Psoas muscle (tissue), 8 donors: Measurements from ENCODE around the gene FLRT3. TPM values are rescaled to one million over a fixed set of nuclear protein-coding genes. Genes with fewer than 3 reads are reported as not detected.

Experiments used
- ATAC-seq, 4 donors: fragments of 200-7000 bp; cut with Tn5 transposase; one replicate each; pipeline ENCODE4 v1.9.1; 2020; ENCODE audit warnings: moderate library complexity in 3 of 4, mild to moderate bottlenecking in 2 of 4
- DNase-seq, 2 donors: peaks; one replicate each; pipeline ENCODE4 v3.0.0-alpha.2; 2020
- H3K27ac ChIP-seq: fragments of 200-600 bp; one replicate; pipeline ENCODE4 v1.8.0; 2022
- H3K27me3 ChIP-seq, 3 donors: fragments of 200-600 bp in 1 of 3; one replicate each; pipeline versions ENCODE4 v1.6.1 to v1.8.0; 2013 to 2022; ENCODE audit warnings: low read length in 2 of 3, mild to moderate bottlenecking in 2 of 3, moderate library complexity in 1 of 3; ENCODE audit not compliant: insufficient read depth in 3 of 3
- H3K36me3 ChIP-seq, 2 donors: fragments of 200-600 bp in 1 of 2; one replicate each; pipeline versions ENCODE4 v1.6.1 to v1.8.0; 2013 to 2022; ENCODE audit warnings: low read depth in 1 of 2, mild to moderate bottlenecking in 1 of 2, moderate library complexity in 1 of 2; ENCODE audit not compliant: insufficient read depth in 1 of 2
- H3K4me1 ChIP-seq: fragments of 200-600 bp; one replicate; pipeline ENCODE4 v1.8.0; 2022
- H3K4me3 ChIP-seq: fragments of 200-600 bp; one replicate; pipeline ENCODE4 v1.8.0; 2022; ENCODE audit warnings: mild to moderate bottlenecking
- H3K9me3 ChIP-seq: fragments of 200-600 bp; one replicate; pipeline ENCODE4 v1.8.0; 2022
- WGBS, 3 donors: extraction: QIAGEN DNeasy Blood & Tissue Kit; methylation state at CpG; one replicate each; pipeline versions ENCODE4 v1.1.6 to v1.1.7; 2013; 5-methylcytosine and 5-hydroxymethylcytosine counted together
- intact Hi-C, 2 donors: fragments of 100-400 bp; cut with DNase I; formaldehyde crosslinking; loops; one replicate each; pipeline versions ENCODE4 v1.11.0 to v1.14.2; 2022
- polyA plus RNA-seq, 3 donors: library from polyadenylated mRNA; stranded (reverse); fragments of 200-250 nt; gene quantifications; one replicate each; pipeline ENCODE4 v1.2.3, GENCODE V29; 2013
- total RNA-seq, 4 donors: library from RNA; stranded (reverse); fragmentation: NEBNext Ultra II Directional in 2 of 4; extraction: Animal tissue kit (Norgen Biotek cat#: 25700) in 2 of 4; gene quantifications; one replicate each; pipeline versions ENCODE4 v1.2.1 to v1.2.4, GENCODE V29; 2021 to 2023
- TF ChIP-seq, protein P1 (sequence below): fragments of 200-600 bp; IDR thresholded peaks from one replicate; pipeline ENCODE4 v1.8.0; 2022; ENCODE audit warnings: antibody characterized with exemption
- donor health status: healthy with polysubstance abuse.
- donor health status: DM: no; HTN: no; CAD: no; lungs with moderate emphysema.
- donor health status: Bipolar disorder and iron deficiency.
- donor health status: healthy.
- donor health status: DM: yes; HTN: yes; CAD: no.
- donor health status: DM: no; HTN: no; CAD: no.
- donor health status: DM: no; HTN: no; CAD: no.
- donor health status: DM: yes; HTN: yes; CAD: no.

Gene FLRT3
- total and polyA plus RNA-seq, 7 donors, result 0.31 to 3.1 (median 1.0) TPM

- H3K9me3 ChIP-seq, result no peaks in the 10 kb centered on the region
- H3K27ac ChIP-seq, result no peak overlapping the region
- H3K4me3 ChIP-seq, result no peak overlapping the region
- intact Hi-C loops, result loop anchor here in 1 of 2 donors (10.0 kb wide), 1 partner anchor 543 kb away; no protein-coding TSS in a partner anchor
- 84 to 86% (median 86%) methylated on average over 6 of the region's 6 CpGs for WGBS, 3 donors
- no peaks in the 10 kb centered on the region for H3K27me3 ChIP-seq
- TF ChIP-seq, protein P1, sequence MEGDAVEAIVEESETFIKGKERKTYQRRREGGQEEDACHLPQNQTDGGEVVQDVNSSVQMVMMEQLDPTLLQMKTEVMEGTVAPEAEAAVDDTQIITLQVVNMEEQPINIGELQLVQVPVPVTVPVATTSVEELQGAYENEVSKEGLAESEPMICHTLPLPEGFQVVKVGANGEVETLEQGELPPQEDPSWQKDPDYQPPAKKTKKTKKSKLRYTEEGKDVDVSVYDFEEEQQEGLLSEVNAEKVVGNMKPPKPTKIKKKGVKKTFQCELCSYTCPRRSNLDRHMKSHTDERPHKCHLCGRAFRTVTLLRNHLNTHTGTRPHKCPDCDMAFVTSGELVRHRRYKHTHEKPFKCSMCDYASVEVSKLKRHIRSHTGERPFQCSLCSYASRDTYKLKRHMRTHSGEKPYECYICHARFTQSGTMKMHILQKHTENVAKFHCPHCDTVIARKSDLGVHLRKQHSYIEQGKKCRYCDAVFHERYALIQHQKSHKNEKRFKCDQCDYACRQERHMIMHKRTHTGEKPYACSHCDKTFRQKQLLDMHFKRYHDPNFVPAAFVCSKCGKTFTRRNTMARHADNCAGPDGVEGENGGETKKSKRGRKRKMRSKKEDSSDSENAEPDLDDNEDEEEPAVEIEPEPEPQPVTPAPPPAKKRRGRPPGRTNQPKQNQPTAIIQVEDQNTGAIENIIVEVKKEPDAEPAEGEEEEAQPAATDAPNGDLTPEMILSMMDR, result no peak
- no peaks in the 10 kb centered on the region for H3K36me3 ChIP-seq
- DNase-seq (no peak), ATAC-seq (no peak)
- no peaks in the 10 kb centered on the region for H3K4me1 ChIP-seq
Observed at GRCh38 chr20:14331646-14332045, 5.8 kb downstream of the FLRT3 start.

- TF ChIP-seq, protein P1, result no peak
- ATAC-seq (no peak), DNase-seq (no peak)
- Histone ChIP-seq H3K4me3 (no peak overlapping the region), H3K4me1 (no peaks in the 10 kb centered on the region), H3K36me3 (no peaks in the 10 kb centered on the region), H3K27ac (no peak overlapping the region), H3K9me3 (no peaks in the 10 kb centered on the region), H3K27me3 (peaks cover 0 to 2% (median 0%) of the 10 kb centered on the region in 3 donors)
- WGBS, 3 donors, result 86 to 94% (median 89%) methylated on average over 1 of the region's 1 CpG
- intact Hi-C loops, result loop anchor here in 1 of 2 donors (5.0 kb wide), 1 partner anchor 1158 kb away; no protein-coding TSS in a partner anchor
Observed at GRCh38 chr20:14319704-14320103, 17.7 kb downstream of the FLRT3 start.

DNA sequence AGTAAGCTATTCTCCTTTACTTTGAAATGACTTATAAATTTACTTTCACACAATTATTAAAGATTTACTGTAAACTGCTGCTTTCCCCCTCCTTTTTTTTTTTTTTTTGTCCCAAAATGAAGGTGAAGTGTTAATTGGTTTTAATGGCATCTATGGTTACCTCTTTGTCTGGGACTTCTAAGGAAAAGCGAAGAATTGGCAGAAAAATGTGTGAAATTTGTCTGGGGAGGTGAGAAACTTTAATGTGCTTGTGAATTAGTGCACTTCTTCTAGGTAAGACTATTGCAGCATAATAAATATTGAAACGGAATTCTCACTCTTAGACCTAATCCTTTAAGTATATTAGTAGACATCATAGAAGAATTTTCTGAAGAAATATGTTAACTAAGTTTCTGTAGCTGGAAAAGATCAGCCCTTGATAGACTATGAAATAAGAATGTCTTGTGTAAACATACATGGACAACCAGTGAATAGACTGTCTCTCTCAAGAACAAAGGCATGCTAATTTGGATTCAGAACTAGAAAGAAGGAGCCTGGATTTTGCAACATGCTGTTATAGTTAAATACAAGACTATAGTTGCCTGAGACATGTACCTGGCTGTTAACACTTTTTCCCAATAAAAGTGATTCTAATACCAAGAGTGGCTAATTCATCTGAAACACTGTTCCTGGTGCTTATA is 23.9 kb downstream of the FLRT3 start:
- no peaks in the 10 kb centered on the region for H3K27me3 ChIP-seq

DNA sequence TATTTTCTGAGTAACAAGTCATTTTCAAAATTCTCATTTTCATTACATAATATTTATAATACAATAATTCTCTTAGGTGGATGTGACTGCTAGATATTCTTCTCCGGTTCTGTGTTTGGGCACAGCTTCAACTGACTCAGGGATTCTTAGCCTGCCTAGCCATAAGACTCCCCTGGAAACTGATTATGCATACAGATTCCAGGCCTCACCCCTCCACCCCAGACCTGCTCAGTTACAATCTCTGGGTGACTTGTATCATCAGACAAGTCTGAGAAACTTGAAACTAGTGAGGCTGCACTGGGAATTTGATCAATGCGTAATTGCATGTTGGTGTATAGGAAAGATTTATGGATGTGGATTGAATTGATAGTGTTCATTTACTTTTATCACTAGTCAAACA is 25.4 kb downstream of the FLRT3 start:
- no peak for DNase-seq
- Histone ChIP-seq H3K27ac (no peak overlapping the region), H3K4me1 (no peaks in the 10 kb centered on the region), H3K27me3 (no peaks in the 10 kb centered on the region), H3K9me3 (no peaks in the 10 kb centered on the region), H3K4me3 (no peak overlapping the region), H3K36me3 (no peaks in the 10 kb centered on the region)
- intact Hi-C loops, result no loop called here
- TF ChIP-seq, protein P1, result no peak
- ATAC-seq, result no peak
- 61 to 83% (median 69%) methylated on average over 2 of the region's 2 CpGs for WGBS, 3 donors

More for the DNA sequence above, 23.9 kb downstream of the FLRT3 start:
- intact Hi-C loops, result no loop called here
- H3K36me3 ChIP-seq, result no peaks in the 10 kb centered on the region
- no peak overlapping the region for H3K27ac ChIP-seq
- H3K9me3 ChIP-seq, result no peaks in the 10 kb centered on the region
- H3K4me3 ChIP-seq, result no peak overlapping the region
- ATAC-seq (no peak), DNase-seq (no peak)
- no peaks in the 10 kb centered on the region for H3K4me1 ChIP-seq
- TF ChIP-seq, protein P1, result no peak
- WGBS, 3 donors, result 68 to 71% (median 70%) methylated on average over 2 of the region's 2 CpGs
